GM23338 (cell line): Measurements from ENCODE around the gene CCSER2. TPM values are rescaled to one million over a fixed set of nuclear protein-coding genes. Genes with fewer than 3 reads are reported as not detected.

Experiments
- ATAC-seq: fragments of 200-7000 bp; cut with Tn5 transposase; 3 replicates; pipeline ENCODE4 v1.9.1; 2020
- DNase-seq: peaks from one replicate; pipeline ENCODE4 v3.0.0-alpha.2; 2015; ENCODE audit warnings: low spot score
- H2AFZ ChIP-seq: fragments of 200-600 bp; sonication (generic); 2 replicates; pipeline ENCODE4 v1.8.0; 2016; ENCODE audit warnings: antibody characterized with exemption, mild to moderate bottlenecking, moderate library complexity
- H3F3A ChIP-seq: fragments of 200-600 bp; sonication (generic); replicated peaks from 2 replicates; pipeline ENCODE4 v1.8.0; 2017; ENCODE audit warnings: antibody characterized with exemption, mixed run types, low read depth
- H3K27ac ChIP-seq: fragments of 200-600 bp; sonication (generic); 2 replicates; pipeline ENCODE4 v1.6.1; 2016; ENCODE audit warnings: low read depth
- H3K27me3 ChIP-seq: fragments of 200-600 bp; sonication (generic); 2 replicates; pipeline ENCODE4 v1.8.0; 2016; ENCODE audit warnings: mild to moderate bottlenecking, mixed run types, moderate library complexity; ENCODE audit not compliant: insufficient read depth
- H3K36me3 ChIP-seq: fragments of 200-600 bp; sonication (generic); 2 replicates; pipeline ENCODE4 v1.8.0; 2016; ENCODE audit warnings: mild to moderate bottlenecking; ENCODE audit not compliant: insufficient read depth
- H3K4me1 ChIP-seq: fragments of 200-600 bp; sonication (generic); 2 replicates; pipeline ENCODE4 v1.8.0; 2016; ENCODE audit warnings: mild to moderate bottlenecking, moderate library complexity; ENCODE audit not compliant: insufficient read depth
- H3K4me2 ChIP-seq: fragments of 200-600 bp; sonication (generic); 2 replicates; pipeline ENCODE4 v1.7.1; 2017; ENCODE audit warnings: mixed run types
- H3K4me3 ChIP-seq: fragments of 200-600 bp; sonication (generic); 2 replicates; pipeline ENCODE4 v1.6.1; 2016; ENCODE audit warnings: mixed run types
- H3K79me2 ChIP-seq: fragments of 200-600 bp; sonication (generic); replicated peaks from 2 replicates; pipeline ENCODE4 v1.8.0; 2017; ENCODE audit warnings: mild to moderate bottlenecking; ENCODE audit not compliant: insufficient read depth
- H3K9me2 ChIP-seq: fragments of 200-600 bp; sonication (generic); 2 replicates; pipeline ENCODE4 v1.8.0; 2017; ENCODE audit not compliant: insufficient read depth
- H4K20me1 ChIP-seq: fragments of 200-600 bp; sonication (generic); replicated peaks from 2 replicates; pipeline ENCODE4 v1.8.0; 2017; ENCODE audit warnings: mild to moderate bottlenecking; ENCODE audit not compliant: insufficient read depth
- H3K27ac Mint-ChIP-seq: 2 replicates; pipeline ENCODE4 v1.8.0; 2020; ENCODE audit warnings: inconsistent platforms, mild to moderate bottlenecking, moderate library complexity, mixed read lengths
- H3K27me3 Mint-ChIP-seq: 3 replicates; pipeline ENCODE4 v1.8.0; 2022; ENCODE audit warnings: low read depth, mild to moderate bottlenecking, moderate library complexity, mixed read lengths, inconsistent platforms; ENCODE audit not compliant: insufficient read depth, poor library complexity
- H3K36me3 Mint-ChIP-seq: 3 replicates; pipeline ENCODE4 v1.8.0; 2021; ENCODE audit warnings: low read depth, mild to moderate bottlenecking, inconsistent platforms, moderate library complexity, mixed read lengths
- H3K4me1 Mint-ChIP-seq: 3 replicates; pipeline ENCODE4 v1.8.0; 2020; ENCODE audit warnings: mild to moderate bottlenecking, inconsistent platforms, mixed read lengths
- H3K4me3 Mint-ChIP-seq: 3 replicates; pipeline ENCODE4 v1.8.0; 2021; ENCODE audit warnings: moderate library complexity, mild to moderate bottlenecking, inconsistent platforms, mixed read lengths
- H3K9me3 Mint-ChIP-seq: 3 replicates; pipeline ENCODE4 v1.8.0; 2020; ENCODE audit warnings: moderate library complexity, mild to moderate bottlenecking, inconsistent platforms, mixed read lengths
- CREB1 ChIP-seq: fragments of 250-450 bp; sonication (Bioruptor Pico); IDR thresholded peaks from 2 replicates; pipeline ENCODE4 v1.5.0; 2020; ENCODE audit warnings: low read depth, mild to moderate bottlenecking, moderate library complexity
- EZH2 ChIP-seq: fragments of 200-600 bp; sonication (generic); IDR thresholded peaks from one replicate; pipeline ENCODE4 v1.8.0; 2017; ENCODE audit warnings: antibody characterized with exemption, mild to moderate bottlenecking, low read depth; ENCODE audit not compliant: unreplicated experiment
- EZH2phosphoT487 ChIP-seq: fragments of 200-600 bp; sonication (generic); IDR thresholded peaks from one replicate; pipeline ENCODE4 v1.8.1; 2018; ENCODE audit warnings: antibody characterized with exemption; ENCODE audit not compliant: unreplicated experiment
- JUNB ChIP-seq: IDR thresholded peaks from one replicate; pipeline ENCODE4 v1.6.1; 2016; ENCODE audit warnings: antibody characterized with exemption; ENCODE audit not compliant: unreplicated experiment
- NANOG ChIP-seq: IDR thresholded peaks from 2 replicates; pipeline ENCODE4 v1.6.1; 2016; ENCODE audit warnings: antibody characterized with exemption, borderline replicate concordance
- POLR2AphosphoS5 ChIP-seq: IDR thresholded peaks from 2 replicates; pipeline ENCODE4 v1.6.1; 2016; ENCODE audit warnings: antibody characterized with exemption, low read depth
- REST ChIP-seq: IDR thresholded peaks from one replicate; pipeline ENCODE4 v1.6.1; 2018; ENCODE audit warnings: antibody characterized with exemption; ENCODE audit not compliant: unreplicated experiment
- STAT1 ChIP-seq: IDR thresholded peaks from one replicate; pipeline ENCODE4 v1.6.1; 2016; ENCODE audit warnings: antibody characterized with exemption; ENCODE audit not compliant: unreplicated experiment
- ZNF114 ChIP-seq: fragments of 250-450 bp; sonication (Bioruptor Pico); IDR thresholded peaks from 2 replicates; pipeline ENCODE4 v1.5.0; 2020; ENCODE audit warnings: mild to moderate bottlenecking, moderate library complexity
- ZNF331 ChIP-seq: fragments of 250-450 bp; sonication (Bioruptor Pico); IDR thresholded peaks from 2 replicates; pipeline ENCODE4 v1.5.0; 2020; ENCODE audit warnings: low read depth, mild to moderate bottlenecking, moderate library complexity
- polyA plus RNA-seq: library from polyadenylated mRNA; unstranded; fragments of >200 nt; fragmentation: Nextera tagmentation; extraction: Ambion mirVana; gene quantifications from 2 replicates; pipeline ENCODE4 v1.2.1, GENCODE V29; 2016
- total RNA-seq: library from RNA; depleted of rRNA; stranded (reverse); fragments of >200 nt; shearing (Covaris generic); gene quantifications from 2 replicates; pipeline ENCODE4 v1.2.3, GENCODE V29; 2014
- TF ChIP-seq, protein P1 (sequence below), 2 experiments: fragments of 200-600 bp in 1 of 2; sonication (generic) in 1 of 2; conservative IDR thresholded peaks; 2 replicates each; pipeline versions ENCODE4 v1.5.1 to v1.6.1; 2016 to 2017; ENCODE audit warnings: antibody characterized with exemption in 2 of 2, low read depth in 2 of 2, mild to moderate bottlenecking in 2 of 2, moderate library complexity in 1 of 2

The CCSER2 gene
- total and polyA plus RNA-seq, 2 experiments from 2014 or later: 30.6 to 37.2 TPM

GRCh38 chr10:84368828-84369227, 40.4 kb downstream of the CCSER2 start:
- H3K9me2 ChIP-seq: no peaks in the 10 kb centered on the region
- Mint-ChIP-seq H3K4me1 (peaks cover 9% of the 10 kb centered on the region), H3K27me3 (no peaks in the 10 kb centered on the region), H3K36me3 (peaks cover 5% of the 10 kb centered on the region; the same call in 2 of the 3 replicates), H3K4me3 (no peak overlapping the region), H3K27ac (no peak overlapping the region), H3K9me3 (no peaks in the 10 kb centered on the region)
- no peak for TF ChIP-seq REST
- TF ChIP-seq STAT1: no peak
- no peak for TF ChIP-seq NANOG
- TF ChIP-seq ZNF331 (CRISPR knock-in tag): no peak
- TF ChIP-seq ZNF114: no peak
- TF ChIP-seq JUNB: no peak
- H3K36me3 ChIP-seq: no peaks in the 10 kb centered on the region; the same call in 1 of the 2 replicates
- H3K79me2 ChIP-seq: peaks cover 52% of the 10 kb centered on the region
- H3K27me3 ChIP-seq: no peaks in the 10 kb centered on the region
- no peak for ATAC-seq
- H4K20me1 ChIP-seq: peaks cover 4% of the 10 kb centered on the region; the same call in 1 of the 2 replicates
- H3K4me1 ChIP-seq: peaks cover 8% of the 10 kb centered on the region
- no peak overlapping the region for H3K4me2 ChIP-seq
- H3F3A ChIP-seq: no peaks in the 10 kb centered on the region
- DNase-seq: no peak
- no peak overlapping the region for H3K4me3 ChIP-seq
- H2AFZ ChIP-seq: no peak overlapping the region
- H3K27ac ChIP-seq: no peak overlapping the region

- no peaks in the 10 kb centered on the region for H3K9me3 Mint-ChIP-seq
- ATAC-seq (no peak), DNase-seq (no peak)
- peaks cover 2% of the 10 kb centered on the region for H3K27me3 Mint-ChIP-seq
- H3K79me2 ChIP-seq: peaks cover 39% of the 10 kb centered on the region
- no peaks in the 10 kb centered on the region; the same call in 1 of the 2 replicates for H3K36me3 ChIP-seq
- H3F3A ChIP-seq: no peaks in the 10 kb centered on the region
- no peak overlapping the region for H3K27ac ChIP-seq
- H3K27ac Mint-ChIP-seq: no peak overlapping the region
- no peaks in the 10 kb centered on the region for H3K9me2 ChIP-seq
- H3K4me2 ChIP-seq: no peak overlapping the region
- H3K4me1 ChIP-seq: peaks cover 8% of the 10 kb centered on the region
- peaks cover 4% of the 10 kb centered on the region; the same call in 1 of the 2 replicates for H4K20me1 ChIP-seq
- no peak overlapping the region for H2AFZ ChIP-seq
- H3K4me3 ChIP-seq: no peak overlapping the region
- H3K4me3 Mint-ChIP-seq: no peak overlapping the region
- peaks cover 8% of the 10 kb centered on the region; the same call in 2 of the 3 replicates for H3K36me3 Mint-ChIP-seq
- no peaks in the 10 kb centered on the region for H3K27me3 ChIP-seq
- peaks cover 9% of the 10 kb centered on the region for H3K4me1 Mint-ChIP-seq
- no peak for TF ChIP-seq EZH2phosphoT487
- no peak for TF ChIP-seq POLR2AphosphoS5
- TF ChIP-seq, protein P1, sequence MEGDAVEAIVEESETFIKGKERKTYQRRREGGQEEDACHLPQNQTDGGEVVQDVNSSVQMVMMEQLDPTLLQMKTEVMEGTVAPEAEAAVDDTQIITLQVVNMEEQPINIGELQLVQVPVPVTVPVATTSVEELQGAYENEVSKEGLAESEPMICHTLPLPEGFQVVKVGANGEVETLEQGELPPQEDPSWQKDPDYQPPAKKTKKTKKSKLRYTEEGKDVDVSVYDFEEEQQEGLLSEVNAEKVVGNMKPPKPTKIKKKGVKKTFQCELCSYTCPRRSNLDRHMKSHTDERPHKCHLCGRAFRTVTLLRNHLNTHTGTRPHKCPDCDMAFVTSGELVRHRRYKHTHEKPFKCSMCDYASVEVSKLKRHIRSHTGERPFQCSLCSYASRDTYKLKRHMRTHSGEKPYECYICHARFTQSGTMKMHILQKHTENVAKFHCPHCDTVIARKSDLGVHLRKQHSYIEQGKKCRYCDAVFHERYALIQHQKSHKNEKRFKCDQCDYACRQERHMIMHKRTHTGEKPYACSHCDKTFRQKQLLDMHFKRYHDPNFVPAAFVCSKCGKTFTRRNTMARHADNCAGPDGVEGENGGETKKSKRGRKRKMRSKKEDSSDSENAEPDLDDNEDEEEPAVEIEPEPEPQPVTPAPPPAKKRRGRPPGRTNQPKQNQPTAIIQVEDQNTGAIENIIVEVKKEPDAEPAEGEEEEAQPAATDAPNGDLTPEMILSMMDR (conservative IDR thresholded peaks at IDR 0.05; ENCODE audit: low read depth in 2 of 2): no peak
- TF ChIP-seq ZNF331 (CRISPR knock-in tag): no peak
- TF ChIP-seq CREB1: no peak
- no peak for TF ChIP-seq EZH2
- no peak for TF ChIP-seq ZNF114
- no peak for TF ChIP-seq JUNB
Measured at GRCh38 chr10:84370283-84370682, 41.9 kb downstream of the CCSER2 start.
